NB4 (cell line): ENCODE data around the gene CDC25C.

Source experiments
- CTCF ChIP-seq: IDR thresholded peaks from one replicate; pipeline ENCODE4 v1.5.1; 2012; ENCODE audit warnings: low read depth, low read length
- MYC ChIP-seq: IDR thresholded peaks from 2 replicates; pipeline ENCODE4 v1.6.1; 2011; ENCODE audit warnings: low read depth, low read length
- POLR2A ChIP-seq: IDR thresholded peaks from 2 replicates; pipeline ENCODE4 v1.6.1; 2011; ENCODE audit warnings: mild to moderate bottlenecking; ENCODE audit not compliant: insufficient read length; ENCODE audit errors: extremely low read depth
- TF ChIP-seq, protein P1 (sequence below): IDR thresholded peaks from 2 replicates; pipeline ENCODE4 v1.6.1; 2011; ENCODE audit warnings: low read depth, low read length

DNA sequence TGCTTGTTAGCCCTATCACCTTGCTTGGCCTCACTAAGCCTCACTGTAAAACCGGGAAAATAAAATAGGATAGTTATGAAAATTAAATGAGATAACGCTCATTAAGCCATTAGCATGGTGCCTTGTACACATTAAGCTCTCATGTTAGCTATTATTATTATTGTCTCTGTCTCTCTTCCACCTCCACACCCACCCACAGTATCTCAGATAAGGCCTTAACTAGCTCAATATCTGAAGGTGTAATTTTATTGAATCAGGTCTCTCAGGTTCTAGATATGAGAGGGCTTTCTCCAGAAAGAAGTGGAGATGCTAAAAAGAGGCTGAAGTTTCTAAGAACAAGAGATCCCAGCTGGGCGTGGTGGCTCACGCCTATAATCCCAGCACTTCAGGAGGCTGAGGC is 84.8 kb downstream of the CDC25C start:
- TF ChIP-seq CTCF: no peak
- TF ChIP-seq POLR2A: no peak
- TF ChIP-seq, protein P1, sequence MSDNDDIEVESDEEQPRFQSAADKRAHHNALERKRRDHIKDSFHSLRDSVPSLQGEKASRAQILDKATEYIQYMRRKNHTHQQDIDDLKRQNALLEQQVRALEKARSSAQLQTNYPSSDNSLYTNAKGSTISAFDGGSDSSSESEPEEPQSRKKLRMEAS: no peak
- no peak for TF ChIP-seq MYC
